ENCODE results near the gene PARD3.

- TF ChIP-seq CTCF (IDR thresholded peaks at IDR 0.05) (no peak), POLR2A (IDR thresholded peaks at IDR 0.05) (no peak)
Measured at GRCh38 chr10:34345383-34345782, 469.7 kb downstream of the PARD3 start.

All from Peyer's patch (tissue), 4 donors.